ENCODE measurements around the gene SNX32.

- TF ChIP-seq, protein P1, sequence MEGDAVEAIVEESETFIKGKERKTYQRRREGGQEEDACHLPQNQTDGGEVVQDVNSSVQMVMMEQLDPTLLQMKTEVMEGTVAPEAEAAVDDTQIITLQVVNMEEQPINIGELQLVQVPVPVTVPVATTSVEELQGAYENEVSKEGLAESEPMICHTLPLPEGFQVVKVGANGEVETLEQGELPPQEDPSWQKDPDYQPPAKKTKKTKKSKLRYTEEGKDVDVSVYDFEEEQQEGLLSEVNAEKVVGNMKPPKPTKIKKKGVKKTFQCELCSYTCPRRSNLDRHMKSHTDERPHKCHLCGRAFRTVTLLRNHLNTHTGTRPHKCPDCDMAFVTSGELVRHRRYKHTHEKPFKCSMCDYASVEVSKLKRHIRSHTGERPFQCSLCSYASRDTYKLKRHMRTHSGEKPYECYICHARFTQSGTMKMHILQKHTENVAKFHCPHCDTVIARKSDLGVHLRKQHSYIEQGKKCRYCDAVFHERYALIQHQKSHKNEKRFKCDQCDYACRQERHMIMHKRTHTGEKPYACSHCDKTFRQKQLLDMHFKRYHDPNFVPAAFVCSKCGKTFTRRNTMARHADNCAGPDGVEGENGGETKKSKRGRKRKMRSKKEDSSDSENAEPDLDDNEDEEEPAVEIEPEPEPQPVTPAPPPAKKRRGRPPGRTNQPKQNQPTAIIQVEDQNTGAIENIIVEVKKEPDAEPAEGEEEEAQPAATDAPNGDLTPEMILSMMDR (IDR thresholded peaks at IDR 0.05; ENCODE audit: low read depth, low read length): no peak
- TF ChIP-seq EZH2phosphoT487 (IDR thresholded peaks at IDR 0.05; ENCODE audit: low read depth): no peak
These were observed 29.5 kb downstream of the SNX32 start for GRCh38 chr11:65862941-65863888.

All from OCI-LY3 (cell line).